ENCODE results near the gene SARM1. TPM values are rescaled to one million over a fixed set of nuclear protein-coding genes. Genes with fewer than 3 reads are reported as not detected.

SARM1 gene
- total and polyA plus RNA-seq, 2 of the 8 experiments (the other 6 are each of a cell fraction or from before 2014, with no cell fraction given): 5.8 to 9.2 TPM

DNA sequence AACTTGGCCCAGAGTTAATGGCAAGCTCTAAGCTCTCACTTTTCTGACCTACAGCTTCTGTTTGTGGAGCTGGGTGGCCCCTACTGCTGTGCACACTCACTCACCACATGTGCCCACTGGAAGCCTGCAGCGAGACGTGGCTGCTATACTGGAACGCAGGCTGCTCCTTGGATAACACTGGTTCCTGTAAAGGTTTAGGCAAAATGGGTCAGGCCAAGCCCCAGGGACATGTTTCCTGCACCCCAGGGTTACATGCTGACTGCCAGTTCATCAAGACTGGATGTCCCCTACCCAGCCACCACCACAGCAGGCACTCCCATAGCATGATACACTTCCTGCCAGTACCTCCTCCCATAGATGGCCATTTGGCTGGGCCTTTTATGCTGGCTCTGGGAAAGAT is 22.5 kb upstream of the SARM1 start:
- Histone ChIP-seq H2BK12ac (ENCODE audit: low read depth, low read length) (no peak overlapping the region), H3K23ac (ENCODE audit: insufficient read length) (no peak overlapping the region), H2BK120ac (replicated peaks; ENCODE audit: low read depth, low read length) (no peak overlapping the region), H3K9me3 (ENCODE audit: insufficient read depth in 2 of 2, low read depth in 1 of 2, low read length in 1 of 2) (no peaks in the 10 kb centered on the region), H3K79me2 (ENCODE audit: control insufficient read depth in 1 of 2, insufficient read depth in 2 of 2, low read length in 2 of 2) (no peaks in the 10 kb centered on the region), H2BK15ac (ENCODE audit: low read length) (no peak overlapping the region), H3K79me1 (ENCODE audit: low read depth, low read length) (no peaks in the 10 kb centered on the region), H2AK5ac (ENCODE audit: low read depth, low read length) (no peak overlapping the region), H4K20me1 (replicated peaks in 1 of 2; ENCODE audit: control insufficient read depth in 1 of 2, insufficient read depth in 2 of 2, low read length in 2 of 2) (peaks cover 14 to 15% of the 10 kb centered on the region in 2 experiments), H3K27me3 (replicated peaks in 1 of 4; ENCODE audit: control insufficient read depth in 3 of 4, extremely low read depth in 1 of 4, insufficient read depth in 3 of 4, low read length in 3 of 4) (no peaks in the 10 kb centered on the region), H4K91ac (replicated peaks; ENCODE audit: insufficient read length, low read length) (no peak overlapping the region), H3K27ac (ENCODE audit: low read depth, low read length) (no peak overlapping the region), H3K18ac (ENCODE audit: extremely low read depth, low read length) (no peak overlapping the region), H4K5ac (ENCODE audit: insufficient read length, low read depth, low read length) (no peak overlapping the region), H2AFZ (ENCODE audit: low read length) (no peak overlapping the region), H3K9ac (replicated peaks in 1 of 4; ENCODE audit: extremely low read depth in 1 of 4, low read depth in 3 of 4, low read length in 3 of 4) (no peak overlapping the region), H3K56ac (replicated peaks; ENCODE audit: insufficient read length, low read depth, low read length) (no peak overlapping the region), H3K36me3 (ENCODE audit: control insufficient read depth in 2 of 4, insufficient read depth in 4 of 4, low read length in 3 of 4) (peaks cover 28 to 66% (median 51%) of the 10 kb centered on the region in 4 experiments), H3K14ac (ENCODE audit: insufficient read length) (no peak overlapping the region), H4K8ac (ENCODE audit: extremely low read depth, insufficient read depth, low read length) (no peak overlapping the region), H3K4me2 (ENCODE audit: insufficient read depth in 1 of 2, low read depth in 2 of 2, low read length in 2 of 2) (no peak overlapping the region), H3K23me2 (ENCODE audit: low read depth, low read length) (no peaks in the 10 kb centered on the region), H3K4me1 (replicated peaks in 1 of 4; ENCODE audit: control insufficient read depth in 3 of 4, insufficient read depth in 4 of 4, low read length in 3 of 4) (peaks cover 0 to 4% (median 0%) of the 10 kb centered on the region in 4 experiments; a peak in 3 of 7 replicates), H3K4ac (replicated peaks; ENCODE audit: insufficient read length, low read depth, low read length) (no peak overlapping the region), H3K4me3 (ENCODE audit: extremely low read depth in 1 of 4, insufficient read depth in 2 of 4, low read depth in 3 of 4, low read length in 4 of 4) (no peak overlapping the region), H2BK20ac (ENCODE audit: low read length) (no peak overlapping the region), H2BK5ac (ENCODE audit: low read depth, low read length) (no peak overlapping the region)
- ChIA-PET POLR2A (ENCODE audit: partially characterized antibody) (interaction anchor here (1.1 to 9.7 kb wide), 5 partner anchors 7 to 17 kb away, joined by 3 to 92 read pairs (median 14); partner anchors contain the start of genes POLDIP2 and SEBOX), CTCF (ENCODE audit: partially characterized antibody) (interaction anchor here (0.7 to 1.4 kb wide), 3 partner anchors 71 to 199 kb away, joined by 3 read pairs; no protein-coding TSS in a partner anchor)
- TF ChIP-seq EGR1 (IDR thresholded peaks at IDR 0.05; ENCODE audit: borderline replicate concordance, low read depth, low read length): no peak
- no peak for TF ChIP-seq POU5F1 (IDR thresholded peaks at IDR 0.05; ENCODE audit: low read depth, low read length)
- no peak for TF ChIP-seq FOSL1 (IDR thresholded peaks at IDR 0.05; ENCODE audit: insufficient read depth, low read depth, low read length)
- DNase-seq (ENCODE audit: low read depth in 1 of 2, low spot score in 2 of 2) (no peak), FAIRE-seq (no peak)
- WGBS, 2 experiments (ENCODE audit: extremely low coverage in 1 of 2, insufficient coverage in 1 of 2, insufficient read length in 1 of 2, insufficient replicate concordance in 2 of 2, low coverage in 1 of 2, low lambda C conversion rate in 2 of 2, missing lambda C conversion rate in 1 of 2): 95% methylated on average over 3 of the region's 3 CpGs; no CpG with 5 or more reads in 1 of the 2 experiments

All from H1 (cell line).